Upper lobe of right lung (tissue), 1 donor: Measurements from ENCODE around the gene FKBP15. TPM values are rescaled to one million over a fixed set of nuclear protein-coding genes. Genes with fewer than 3 reads are reported as not detected.

Experiments used
- total RNA-seq: library from RNA; stranded (reverse); fragmentation: NEBNext Ultra II Directional; extraction: Animal tissue kit (Norgen Biotek cat#: 25700); gene quantifications from one replicate; pipeline ENCODE4 v1.2.1, GENCODE V29; 2021
- donor health status: DM: no; HTN: yes; CAD: no; lungs with severe emphysema.

Gene FKBP15
- total RNA-seq, 1 donor from 2014 or later: 60.6 TPM

Other genes with a start within 250 kb of the FKBP15 start
- 0.78 TPM for gene ZNF883, start 209.1 kb downstream of the FKBP15 start, total RNA-seq
- 2.4 TPM for gene ZFP37, start 164.6 kb downstream of the FKBP15 start, total RNA-seq
- gene SLC31A2, start 70.3 kb downstream of the FKBP15 start, total RNA-seq: 46.9 TPM
- gene SLC31A1, start 267 bp upstream of the FKBP15 start, total RNA-seq: 43.4 TPM
- gene CDC26, start 54.3 kb upstream of the FKBP15 start, total RNA-seq: 29.5 TPM
- 13.2 TPM for gene PRPF4, start 54.4 kb upstream of the FKBP15 start, total RNA-seq
- gene RNF183, start 82.1 kb upstream of the FKBP15 start, total RNA-seq: not detected
- gene WDR31, start 119.0 kb upstream of the FKBP15 start, total RNA-seq: 2.6 TPM
- 10.8 TPM for gene BSPRY, start 128.3 kb upstream of the FKBP15 start, total RNA-seq
- gene HDHD3, start 155.7 kb upstream of the FKBP15 start, total RNA-seq: 10.4 TPM
- gene ALAD, start 180.0 kb upstream of the FKBP15 start, total RNA-seq: 37.7 TPM
- gene POLE3, start 189.4 kb upstream of the FKBP15 start, total RNA-seq: 31.0 TPM
- gene C9orf43, start 189.5 kb upstream of the FKBP15 start, total RNA-seq: not detected
- gene RGS3, start 242.4 kb upstream of the FKBP15 start, total RNA-seq: 71.1 TPM